GM20000 (cell line): ENCODE results near the gene EPX.

ENCODE experiments used
- DNase-seq: peaks from one replicate; pipeline ENCODE4 v3.0.0; 2012; ENCODE audit warnings: low spot score
- CTCF ChIP-seq: IDR thresholded peaks from 2 replicates; pipeline ENCODE4 v1.5.1; 2012; ENCODE audit warnings: mild to moderate bottlenecking, control low read depth; ENCODE audit errors: extremely low read depth, missing control alignments

EPX gene

GRCh38 chr17:58153671-58154070 is 38.9 kb upstream of the EPX start:
- DNase-seq, result no peak

GRCh38 chr17:58156839-58157803 is 35.4 kb upstream of the EPX start:
- DNase-seq, result no peak
- TF ChIP-seq CTCF, result no peak

More at GRCh38 chr17:58153671-58154070, 38.9 kb upstream of the EPX start:
- no peak for TF ChIP-seq CTCF

- DNase-seq, result no peak
- TF ChIP-seq CTCF, result no peak
Observed at GRCh38 chr17:58158181-58158580, 34.3 kb upstream of the EPX start.

GRCh38 chr17:58161566-58161965 is 31.0 kb upstream of the EPX start:
- no peak for DNase-seq
- TF ChIP-seq CTCF, result no peak

GRCh38 chr17:58165981-58166380 is 26.5 kb upstream of the EPX start:
- DNase-seq, result no peak
- no peak for TF ChIP-seq CTCF

GRCh38 chr17:58166682-58167081 is 25.8 kb upstream of the EPX start, which contains the start of gene OR4D2:
Gene OR4D2, plus strand, starts transcription at chr17:58166982. Its CDS starts 2,674 bp downstream, at chr17:58169656.
- no peak for DNase-seq
- TF ChIP-seq CTCF, result no peak

- no peak for DNase-seq
Observed at GRCh38 chr17:58170622-58171021, 21.9 kb upstream of the EPX start.

More at GRCh38 chr17:58170622-58171021, 21.9 kb upstream of the EPX start:
- TF ChIP-seq CTCF, result no peak
